RWPE2 (cell line): ENCODE measurements around the gene CTSZ.

Experiments
- ATAC-seq: fragments of 200-7000 bp; cut with Tn5 transposase; 3 replicates; pipeline ENCODE4 v1.9.1; 2021; ENCODE audit warnings: low read depth
- DNase-seq: peaks from one replicate; pipeline ENCODE4 v3.0.0-alpha.2; 2020; ENCODE audit warnings: low spot score
- H3K27ac ChIP-seq: fragments of 450-650 bp; 2 replicates; pipeline ENCODE4 v1.5.1; 2017; ENCODE audit warnings: mild to moderate bottlenecking; ENCODE audit not compliant: poor library complexity, severe bottlenecking
- H3K27me3 ChIP-seq: fragments of 250-450 bp; sonication (Bioruptor Pico); 2 replicates; pipeline ENCODE4 v1.5.1; 2021; ENCODE audit warnings: mild to moderate bottlenecking, moderate library complexity; ENCODE audit not compliant: insufficient read depth, poor library complexity, severe bottlenecking
- H3K36me3 ChIP-seq: fragments of 250-450 bp; sonication (Bioruptor Pico); 2 replicates; pipeline ENCODE4 v1.5.1; 2020; ENCODE audit warnings: low read depth, mild to moderate bottlenecking, moderate library complexity
- H3K4me1 ChIP-seq: fragments of 250-450 bp; sonication (Bioruptor Pico); 2 replicates; pipeline ENCODE4 v1.5.1; 2021; ENCODE audit warnings: mild to moderate bottlenecking, moderate library complexity; ENCODE audit not compliant: insufficient read depth, poor library complexity, severe bottlenecking
- H3K4me3 ChIP-seq: fragments of 250-450 bp; sonication (Bioruptor Pico); 2 replicates; pipeline ENCODE4 v1.5.1; 2021; ENCODE audit warnings: mild to moderate bottlenecking, moderate library complexity; ENCODE audit not compliant: severe bottlenecking
- H3K9me3 ChIP-seq: fragments of 250-450 bp; sonication (Bioruptor Pico); 2 replicates; pipeline ENCODE4 v1.5.1; 2021; ENCODE audit warnings: mild to moderate bottlenecking, moderate library complexity; ENCODE audit not compliant: severe bottlenecking
- TF ChIP-seq, protein P1 (sequence below): fragments of 450-650 bp; IDR thresholded peaks from one replicate; pipeline ENCODE4 v1.5.1; 2017; ENCODE audit warnings: mild to moderate bottlenecking, moderate library complexity; ENCODE audit not compliant: poor library complexity, severe bottlenecking

CTSZ gene

DNA sequence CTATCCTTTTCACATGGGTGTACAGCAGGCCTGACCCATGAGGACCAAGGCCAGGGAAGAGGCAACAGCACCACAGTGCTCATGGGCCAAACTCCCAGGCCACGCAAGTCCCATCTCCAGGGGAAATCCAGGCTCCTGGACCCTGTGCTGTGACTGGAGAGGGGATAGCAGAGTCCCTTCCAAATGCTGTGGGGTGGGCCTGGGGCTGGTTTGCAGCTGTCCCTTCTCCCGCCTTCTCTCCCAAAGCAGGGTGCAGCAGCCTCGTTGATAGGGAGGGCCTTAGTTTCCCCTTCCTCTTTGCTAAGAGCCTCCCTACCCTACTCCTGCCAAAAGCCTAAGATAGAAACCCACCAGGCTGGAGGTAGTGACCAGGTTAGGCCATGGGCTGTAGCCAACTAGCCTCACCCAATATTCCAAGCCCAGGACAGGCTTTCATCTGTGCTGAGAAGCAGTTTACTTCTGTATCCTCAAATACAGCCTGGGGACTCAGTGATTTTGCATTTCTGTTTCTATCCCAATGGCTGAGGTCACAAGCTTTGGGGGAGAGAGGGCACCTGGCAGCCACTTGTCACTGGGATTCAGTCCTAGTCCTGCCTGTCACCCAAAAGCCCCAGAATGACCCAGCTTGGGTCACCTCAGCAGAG lies 1.4 kb downstream of the CTSZ start:
- DNase-seq (peak; percentile 69), ATAC-seq (no peak)
- Histone ChIP-seq H3K27ac (peak overlapping the region; percentile 66), H3K36me3 (peaks cover 45% of the 10 kb centered on the region), H3K4me1 (peaks cover 9% of the 10 kb centered on the region), H3K4me3 (peak overlapping the region; percentile 73), H3K27me3 (no peaks in the 10 kb centered on the region), H3K9me3 (no peaks in the 10 kb centered on the region)
- TF ChIP-seq, protein P1, sequence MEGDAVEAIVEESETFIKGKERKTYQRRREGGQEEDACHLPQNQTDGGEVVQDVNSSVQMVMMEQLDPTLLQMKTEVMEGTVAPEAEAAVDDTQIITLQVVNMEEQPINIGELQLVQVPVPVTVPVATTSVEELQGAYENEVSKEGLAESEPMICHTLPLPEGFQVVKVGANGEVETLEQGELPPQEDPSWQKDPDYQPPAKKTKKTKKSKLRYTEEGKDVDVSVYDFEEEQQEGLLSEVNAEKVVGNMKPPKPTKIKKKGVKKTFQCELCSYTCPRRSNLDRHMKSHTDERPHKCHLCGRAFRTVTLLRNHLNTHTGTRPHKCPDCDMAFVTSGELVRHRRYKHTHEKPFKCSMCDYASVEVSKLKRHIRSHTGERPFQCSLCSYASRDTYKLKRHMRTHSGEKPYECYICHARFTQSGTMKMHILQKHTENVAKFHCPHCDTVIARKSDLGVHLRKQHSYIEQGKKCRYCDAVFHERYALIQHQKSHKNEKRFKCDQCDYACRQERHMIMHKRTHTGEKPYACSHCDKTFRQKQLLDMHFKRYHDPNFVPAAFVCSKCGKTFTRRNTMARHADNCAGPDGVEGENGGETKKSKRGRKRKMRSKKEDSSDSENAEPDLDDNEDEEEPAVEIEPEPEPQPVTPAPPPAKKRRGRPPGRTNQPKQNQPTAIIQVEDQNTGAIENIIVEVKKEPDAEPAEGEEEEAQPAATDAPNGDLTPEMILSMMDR: no peak

DNA sequence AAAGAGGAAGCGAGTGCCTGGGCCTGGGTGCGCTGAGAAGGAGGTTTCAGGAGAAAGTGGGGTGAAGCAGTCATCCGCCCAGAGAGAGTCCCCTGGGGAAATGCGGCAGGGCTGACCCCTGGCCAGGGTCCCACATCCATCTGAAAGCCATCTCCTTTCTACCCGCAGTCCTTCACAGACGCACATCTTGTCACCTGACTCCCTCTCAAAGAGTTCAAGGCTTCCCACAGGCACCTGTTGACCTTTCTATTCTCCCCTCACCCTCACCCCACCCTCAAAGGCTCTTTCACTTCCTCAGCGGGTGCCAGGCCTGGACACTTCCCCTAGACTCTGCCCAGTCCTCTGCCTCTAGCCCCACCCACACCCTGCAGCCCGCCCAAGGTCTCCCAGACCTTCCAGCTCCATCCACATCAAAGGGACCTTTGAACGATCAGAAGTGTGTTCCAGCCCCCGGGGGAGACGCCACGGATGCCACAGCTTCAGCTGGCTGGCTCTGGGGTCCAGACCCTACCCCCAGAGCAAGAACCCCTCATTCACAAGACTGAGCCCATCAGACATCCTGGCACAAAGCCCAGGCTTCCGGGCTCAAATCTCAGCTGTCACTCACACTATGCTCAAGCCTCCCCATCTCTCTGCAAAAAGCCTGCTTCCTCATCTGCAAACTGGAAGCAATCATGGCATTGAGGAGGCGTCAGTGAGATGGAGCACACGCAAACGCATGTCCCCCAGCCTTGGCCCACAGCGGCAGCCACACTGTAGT lies 2.1 kb downstream of the CTSZ start:
- Histone ChIP-seq H3K27ac (no peak overlapping the region), H3K4me3 (no peak overlapping the region), H3K4me1 (peaks cover 4% of the 10 kb centered on the region), H3K9me3 (no peaks in the 10 kb centered on the region), H3K36me3 (peaks cover 52% of the 10 kb centered on the region), H3K27me3 (no peaks in the 10 kb centered on the region)
- TF ChIP-seq, protein P1: no peak
- DNase-seq (peak; percentile 79), ATAC-seq (no peak)

DNA sequence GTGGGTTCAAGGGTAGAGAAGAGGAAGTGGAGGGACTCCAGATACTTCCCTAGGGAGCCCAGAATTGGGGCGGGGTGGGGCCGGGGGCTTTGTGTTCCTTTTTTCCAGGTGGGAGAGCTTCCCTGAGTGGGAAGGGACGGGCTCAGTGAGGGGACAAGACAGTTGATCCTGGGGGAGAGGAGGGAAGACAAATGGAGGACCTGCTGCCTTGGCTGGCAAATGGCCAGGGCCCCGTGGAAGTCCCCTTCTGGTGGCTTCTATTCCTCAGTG lies 2.6 kb downstream of the CTSZ start:
- H3K27me3 ChIP-seq: no peaks in the 10 kb centered on the region
- H3K9me3 ChIP-seq: no peaks in the 10 kb centered on the region
- DNase-seq (peak; percentile 82), ATAC-seq (no peak)
- H3K4me3 ChIP-seq: no peak overlapping the region
- TF ChIP-seq, protein P1: no peak
- H3K36me3 ChIP-seq: peaks cover 58% of the 10 kb centered on the region
- H3K27ac ChIP-seq: no peak overlapping the region
- H3K4me1 ChIP-seq: peaks cover 4% of the 10 kb centered on the region

DNA sequence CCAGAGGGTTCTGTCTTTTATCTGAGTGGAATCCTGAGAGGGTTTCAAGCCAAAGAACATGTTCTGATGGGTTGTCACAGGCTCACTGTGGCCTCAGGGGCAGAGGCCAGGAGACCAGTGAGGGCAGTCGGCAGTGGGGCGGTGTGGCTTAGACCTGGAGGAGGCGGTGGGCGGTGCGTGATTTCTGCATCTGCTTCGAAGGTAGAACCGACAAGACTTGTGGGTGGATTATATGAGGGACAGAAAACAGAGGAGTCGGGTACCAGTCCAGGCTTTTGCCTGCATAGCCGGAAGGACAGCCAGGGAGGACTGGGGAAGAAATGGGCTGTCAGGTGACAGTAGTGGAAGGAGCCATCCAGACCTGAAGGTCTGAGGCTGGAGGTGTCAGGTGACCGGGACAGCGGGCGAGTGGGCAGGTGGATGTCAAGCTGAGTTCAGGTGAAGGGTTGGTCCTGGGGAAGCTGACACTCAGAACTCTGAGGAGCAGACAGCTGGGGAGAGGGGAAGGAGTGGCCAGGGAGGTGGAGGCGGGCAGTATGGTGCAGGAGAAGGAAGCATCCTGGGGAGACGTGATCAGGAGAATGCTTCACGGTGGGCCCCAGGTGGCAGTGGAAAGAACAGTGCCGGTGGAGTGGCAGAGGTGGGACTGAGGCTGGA lies 3.1 kb downstream of the CTSZ start:
- Histone ChIP-seq H3K27me3 (no peaks in the 10 kb centered on the region), H3K27ac (no peak overlapping the region), H3K4me1 (peaks cover 4% of the 10 kb centered on the region), H3K36me3 (peaks cover 62% of the 10 kb centered on the region), H3K9me3 (no peaks in the 10 kb centered on the region), H3K4me3 (no peak overlapping the region)
- ATAC-seq (no peak), DNase-seq (peak; percentile 80)
- TF ChIP-seq, protein P1: no peak
